ENCODE results near the gene ADAM10.
A peak's percentile ranks its signal among the peaks of the same experiment; 100 is the strongest.

The ADAM10 gene

GRCh38 chr15:58755350-58755749 is 5.8 kb upstream of the ADAM10 start:
- DNase-seq (ENCODE audit: low read depth): no peak

DNA sequence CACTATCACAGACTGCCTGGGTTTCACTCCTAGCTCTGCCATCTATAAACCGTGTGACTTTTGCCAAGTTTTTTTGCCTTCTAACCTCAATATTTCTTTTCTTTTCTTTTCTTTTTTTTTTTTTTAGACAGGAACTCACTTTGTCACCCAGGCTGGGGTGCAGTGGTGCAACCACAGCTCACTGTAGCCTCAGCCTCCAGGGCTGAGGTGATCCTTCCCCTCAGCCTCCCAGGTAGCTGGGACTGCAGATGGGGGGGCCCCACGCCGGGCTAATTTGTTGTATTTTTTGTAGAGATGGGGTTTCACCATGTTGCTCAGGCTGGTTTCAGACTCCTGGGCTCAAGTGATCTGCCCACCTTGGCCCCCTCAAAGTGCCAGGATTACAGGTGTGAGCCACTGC is 3.2 kb upstream of the ADAM10 start:
- no peak for DNase-seq (ENCODE audit: low read depth)

GRCh38 chr15:58748852-58749531 is 515 bp downstream of the ADAM10 start:
- DNase-seq (ENCODE audit: low read depth): peak; percentile 13

GRCh38 chr15:58748040-58748851 is 1.3 kb downstream of the ADAM10 start:
- DNase-seq (ENCODE audit: low read depth): no peak

DNA sequence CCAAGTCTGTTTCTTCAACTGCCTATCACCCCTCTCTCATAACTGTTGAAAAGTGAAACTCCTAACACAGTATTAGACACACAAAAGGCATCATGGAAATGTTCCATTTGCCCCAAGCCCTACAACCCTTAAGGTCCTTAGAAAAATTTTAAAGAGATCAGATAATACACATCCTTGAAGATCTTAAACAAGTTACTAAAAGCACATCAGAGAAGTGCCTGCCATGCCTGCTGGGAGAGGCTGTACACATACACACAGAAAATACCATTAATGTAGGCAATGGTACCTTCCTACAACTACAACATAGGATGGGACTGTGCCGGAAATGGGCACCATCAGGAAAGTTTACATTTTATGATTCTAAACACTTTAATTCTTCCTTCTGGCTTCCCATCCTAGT is 3.3 kb downstream of the ADAM10 start:
- DNase-seq (ENCODE audit: low read depth): no peak

GRCh38 chr15:58742819-58743502 is 6.5 kb downstream of the ADAM10 start:
- DNase-seq (ENCODE audit: low read depth): no peak

- DNase-seq (ENCODE audit: low read depth): no peak
Measured at GRCh38 chr15:58742022-58742813, 7.3 kb downstream of the ADAM10 start.

DNA sequence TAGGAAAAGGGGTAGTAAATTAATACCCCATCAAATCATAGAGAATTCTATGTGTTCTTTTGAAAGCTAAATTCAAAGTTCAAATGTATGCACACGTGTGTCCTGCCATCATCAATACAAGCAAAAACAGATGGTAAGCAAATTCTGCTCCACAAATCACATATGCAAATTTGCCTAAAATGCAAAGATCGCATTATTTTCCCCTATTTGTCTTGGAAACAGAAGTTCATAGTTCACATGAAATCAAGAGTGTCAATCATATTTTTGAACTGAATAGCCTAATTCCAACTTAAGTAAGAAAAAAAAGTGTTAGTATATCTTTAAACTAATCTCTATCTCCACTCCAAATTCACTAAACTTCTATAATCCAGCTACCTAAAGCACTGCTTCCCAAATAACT is 8.5 kb downstream of the ADAM10 start:
- no peak for DNase-seq (ENCODE audit: low read depth)

- DNase-seq (ENCODE audit: low read depth): no peak
Measured at GRCh38 chr15:58740436-58740835, 9.1 kb downstream of the ADAM10 start.

- DNase-seq (ENCODE audit: low read depth): no peak
Measured at GRCh38 chr15:58738046-58738707, 11.3 kb downstream of the ADAM10 start.

- DNase-seq (ENCODE audit: low read depth): no peak
Measured at GRCh38 chr15:58737298-58737697, 12.2 kb downstream of the ADAM10 start.

- DNase-seq (ENCODE audit: low read depth): no peak
Measured at GRCh38 chr15:58736018-58736643, 13.4 kb downstream of the ADAM10 start.

DNA sequence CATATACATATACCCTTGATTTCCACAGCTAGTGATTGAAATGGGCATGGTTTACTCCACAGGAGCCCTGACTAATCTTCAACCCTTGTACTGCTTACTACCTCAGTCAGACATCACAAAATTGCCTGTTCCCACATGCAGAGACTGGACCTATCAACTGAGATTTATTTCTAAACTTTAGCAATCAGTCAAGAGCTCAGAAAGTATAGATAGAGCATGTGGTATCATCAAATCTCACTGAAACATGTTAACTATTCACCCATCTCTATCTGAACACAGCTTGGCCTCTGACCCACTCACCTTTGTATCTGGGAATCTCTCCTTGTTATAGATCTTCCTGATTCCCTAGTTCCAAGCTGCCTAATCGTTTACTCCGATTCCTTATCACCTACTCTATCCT is 14.6 kb downstream of the ADAM10 start:
- no peak for DNase-seq (ENCODE audit: low read depth)

GRCh38 chr15:58732625-58733363 is 16.7 kb downstream of the ADAM10 start:
- DNase-seq (ENCODE audit: low read depth): no peak

- no peak for DNase-seq (ENCODE audit: low read depth)
Measured at GRCh38 chr15:58731756-58732535, 17.6 kb downstream of the ADAM10 start.

DNA sequence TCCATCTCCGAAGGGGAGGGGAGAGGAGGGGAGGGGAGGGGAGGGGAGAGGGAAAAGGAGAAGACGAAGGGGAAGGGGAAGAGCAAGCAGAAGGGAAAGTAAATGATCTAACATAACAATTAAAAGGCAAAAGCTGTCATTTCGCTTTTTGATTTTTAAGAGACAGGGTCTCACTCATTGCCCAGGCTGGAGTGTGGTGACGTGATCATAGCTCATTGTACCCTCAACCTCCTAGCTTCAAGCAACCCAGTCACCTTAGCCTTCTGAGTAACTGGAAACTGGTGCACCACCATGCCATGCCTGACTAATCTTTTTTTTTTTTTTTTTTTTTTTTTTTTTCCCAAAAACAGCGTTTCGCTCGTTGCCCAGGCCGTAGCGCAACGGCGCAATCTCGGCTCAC is 22.6 kb downstream of the ADAM10 start:
- no peak for DNase-seq (ENCODE audit: low read depth)

- no peak for DNase-seq (ENCODE audit: low read depth)
Measured at GRCh38 chr15:58724466-58724865, 25.0 kb downstream of the ADAM10 start.

DNA sequence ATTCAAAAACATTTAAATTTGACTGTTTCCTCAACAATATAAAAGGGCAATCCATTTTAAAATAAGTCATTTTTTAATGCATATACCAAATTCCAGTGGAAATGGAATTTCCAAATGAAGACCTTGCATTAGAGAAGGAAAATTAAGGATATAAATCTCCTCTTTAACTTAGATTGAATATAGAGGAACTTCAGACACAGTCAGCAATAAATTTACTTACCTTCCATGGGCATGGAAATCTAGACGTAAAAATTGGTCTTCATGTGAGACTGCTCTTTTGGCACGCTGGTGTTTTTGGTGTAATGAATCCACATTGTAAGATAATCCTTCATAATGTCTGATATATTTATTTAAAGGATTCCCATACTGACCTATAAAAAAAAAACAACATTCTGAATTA is 32.1 kb downstream of the ADAM10 start:
- no peak for DNase-seq (ENCODE audit: low read depth)

- no peak for DNase-seq (ENCODE audit: low read depth)
Measured at GRCh38 chr15:58716027-58716426, 33.5 kb downstream of the ADAM10 start.

All from stimulated activated CD8-positive, alpha-beta memory T cell treated with anti-CD3 and anti-CD28 coated beads, Interleukin-15, amount 100 ng/mL, for 1 hour (primary cell).